Measurements from ENCODE around the gene ISG15. TPM values are rescaled to one million over a fixed set of nuclear protein-coding genes. Genes with fewer than 3 reads are reported as not detected.
A peak's percentile ranks its signal among the peaks of the same experiment; 100 is the strongest.

Gene ISG15
- total and polyA plus RNA-seq, 9 of the 15 experiments (the other 6 are each of a cell fraction or from before 2014, with no cell fraction given) = 0.40 to 58.3 (median 12.2) TPM

DNA sequence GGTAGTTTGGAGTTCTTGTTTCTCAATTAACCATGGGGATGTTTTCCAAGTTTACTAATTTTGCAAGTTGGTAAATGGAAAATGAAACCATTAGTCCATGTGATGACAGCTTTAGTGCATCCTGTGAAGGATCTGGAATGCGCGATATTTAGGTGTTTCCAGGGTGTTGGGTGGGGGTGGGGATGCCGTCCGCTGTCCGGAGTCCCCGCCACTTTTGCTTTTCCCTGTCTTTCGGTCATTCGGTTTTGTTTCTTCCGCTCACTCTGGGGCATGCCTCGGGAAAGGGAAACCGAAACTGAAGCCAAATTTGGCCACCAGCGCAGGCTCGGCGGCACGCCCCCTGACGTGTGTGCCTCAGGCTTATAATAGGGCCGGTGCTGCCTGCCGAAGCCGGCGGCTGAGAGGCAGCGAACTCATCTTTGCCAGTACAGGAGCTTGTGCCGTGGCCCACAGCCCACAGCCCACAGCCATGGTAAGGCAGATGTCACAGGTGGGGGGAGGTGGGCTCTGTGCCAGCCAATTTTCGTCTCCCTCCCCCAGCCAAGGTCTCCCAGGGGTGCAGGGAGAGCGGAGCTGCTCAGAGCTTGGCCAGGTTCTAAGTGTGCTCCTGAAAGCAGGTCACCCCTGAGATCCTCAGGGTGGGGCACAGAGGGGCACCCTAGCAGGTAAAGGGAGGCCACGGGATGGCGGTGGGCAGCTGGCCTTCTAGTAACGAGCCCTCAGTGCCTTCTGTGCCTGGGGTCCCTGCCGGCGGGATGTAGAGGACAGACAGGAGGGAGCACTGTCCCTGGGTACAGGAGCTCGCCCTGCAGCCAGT is at the start of gene ISG15 (continued):
- TF ChIP-seq, protein P1, sequence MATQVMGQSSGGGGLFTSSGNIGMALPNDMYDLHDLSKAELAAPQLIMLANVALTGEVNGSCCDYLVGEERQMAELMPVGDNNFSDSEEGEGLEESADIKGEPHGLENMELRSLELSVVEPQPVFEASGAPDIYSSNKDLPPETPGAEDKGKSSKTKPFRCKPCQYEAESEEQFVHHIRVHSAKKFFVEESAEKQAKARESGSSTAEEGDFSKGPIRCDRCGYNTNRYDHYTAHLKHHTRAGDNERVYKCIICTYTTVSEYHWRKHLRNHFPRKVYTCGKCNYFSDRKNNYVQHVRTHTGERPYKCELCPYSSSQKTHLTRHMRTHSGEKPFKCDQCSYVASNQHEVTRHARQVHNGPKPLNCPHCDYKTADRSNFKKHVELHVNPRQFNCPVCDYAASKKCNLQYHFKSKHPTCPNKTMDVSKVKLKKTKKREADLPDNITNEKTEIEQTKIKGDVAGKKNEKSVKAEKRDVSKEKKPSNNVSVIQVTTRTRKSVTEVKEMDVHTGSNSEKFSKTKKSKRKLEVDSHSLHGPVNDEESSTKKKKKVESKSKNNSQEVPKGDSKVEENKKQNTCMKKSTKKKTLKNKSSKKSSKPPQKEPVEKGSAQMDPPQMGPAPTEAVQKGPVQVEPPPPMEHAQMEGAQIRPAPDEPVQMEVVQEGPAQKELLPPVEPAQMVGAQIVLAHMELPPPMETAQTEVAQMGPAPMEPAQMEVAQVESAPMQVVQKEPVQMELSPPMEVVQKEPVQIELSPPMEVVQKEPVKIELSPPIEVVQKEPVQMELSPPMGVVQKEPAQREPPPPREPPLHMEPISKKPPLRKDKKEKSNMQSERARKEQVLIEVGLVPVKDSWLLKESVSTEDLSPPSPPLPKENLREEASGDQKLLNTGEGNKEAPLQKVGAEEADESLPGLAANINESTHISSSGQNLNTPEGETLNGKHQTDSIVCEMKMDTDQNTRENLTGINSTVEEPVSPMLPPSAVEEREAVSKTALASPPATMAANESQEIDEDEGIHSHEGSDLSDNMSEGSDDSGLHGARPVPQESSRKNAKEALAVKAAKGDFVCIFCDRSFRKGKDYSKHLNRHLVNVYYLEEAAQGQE (IDR thresholded peaks at IDR 0.05; ENCODE audit: borderline replicate concordance) = no peak
- TF ChIP-seq, protein P1 (CRISPR knock-in tag; IDR thresholded peaks at IDR 0.05; ENCODE audit: low read depth) = no peak
- TF ChIP-seq SLC30A9 (CRISPR knock-in tag; IDR thresholded peaks at IDR 0.05) (no peak), GABPB2 (CRISPR knock-in tag; conservative IDR thresholded peaks at IDR 0.05) (no peak), SUPT5H (IDR thresholded peaks at IDR 0.05) (peak; percentile 68), ZNF551 (CRISPR knock-in tag; IDR thresholded peaks at IDR 0.05) (no peak)
- TF ChIP-seq, protein P2, sequence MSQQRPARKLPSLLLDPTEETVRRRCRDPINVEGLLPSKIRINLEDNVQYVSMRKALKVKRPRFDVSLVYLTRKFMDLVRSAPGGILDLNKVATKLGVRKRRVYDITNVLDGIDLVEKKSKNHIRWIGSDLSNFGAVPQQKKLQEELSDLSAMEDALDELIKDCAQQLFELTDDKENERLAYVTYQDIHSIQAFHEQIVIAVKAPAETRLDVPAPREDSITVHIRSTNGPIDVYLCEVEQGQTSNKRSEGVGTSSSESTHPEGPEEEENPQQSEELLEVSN (IDR thresholded peaks at IDR 0.05; ENCODE audit: borderline replicate concordance in 1 of 2, extremely low read depth in 1 of 2, insufficient read depth in 1 of 2, insufficient read length in 1 of 2, low read depth in 1 of 2, low read length in 1 of 2, poor library complexity in 1 of 2, severe bottlenecking in 1 of 2) = peak in 1 of 2 experiments; percentile 48
- TF ChIP-seq, protein P3, sequence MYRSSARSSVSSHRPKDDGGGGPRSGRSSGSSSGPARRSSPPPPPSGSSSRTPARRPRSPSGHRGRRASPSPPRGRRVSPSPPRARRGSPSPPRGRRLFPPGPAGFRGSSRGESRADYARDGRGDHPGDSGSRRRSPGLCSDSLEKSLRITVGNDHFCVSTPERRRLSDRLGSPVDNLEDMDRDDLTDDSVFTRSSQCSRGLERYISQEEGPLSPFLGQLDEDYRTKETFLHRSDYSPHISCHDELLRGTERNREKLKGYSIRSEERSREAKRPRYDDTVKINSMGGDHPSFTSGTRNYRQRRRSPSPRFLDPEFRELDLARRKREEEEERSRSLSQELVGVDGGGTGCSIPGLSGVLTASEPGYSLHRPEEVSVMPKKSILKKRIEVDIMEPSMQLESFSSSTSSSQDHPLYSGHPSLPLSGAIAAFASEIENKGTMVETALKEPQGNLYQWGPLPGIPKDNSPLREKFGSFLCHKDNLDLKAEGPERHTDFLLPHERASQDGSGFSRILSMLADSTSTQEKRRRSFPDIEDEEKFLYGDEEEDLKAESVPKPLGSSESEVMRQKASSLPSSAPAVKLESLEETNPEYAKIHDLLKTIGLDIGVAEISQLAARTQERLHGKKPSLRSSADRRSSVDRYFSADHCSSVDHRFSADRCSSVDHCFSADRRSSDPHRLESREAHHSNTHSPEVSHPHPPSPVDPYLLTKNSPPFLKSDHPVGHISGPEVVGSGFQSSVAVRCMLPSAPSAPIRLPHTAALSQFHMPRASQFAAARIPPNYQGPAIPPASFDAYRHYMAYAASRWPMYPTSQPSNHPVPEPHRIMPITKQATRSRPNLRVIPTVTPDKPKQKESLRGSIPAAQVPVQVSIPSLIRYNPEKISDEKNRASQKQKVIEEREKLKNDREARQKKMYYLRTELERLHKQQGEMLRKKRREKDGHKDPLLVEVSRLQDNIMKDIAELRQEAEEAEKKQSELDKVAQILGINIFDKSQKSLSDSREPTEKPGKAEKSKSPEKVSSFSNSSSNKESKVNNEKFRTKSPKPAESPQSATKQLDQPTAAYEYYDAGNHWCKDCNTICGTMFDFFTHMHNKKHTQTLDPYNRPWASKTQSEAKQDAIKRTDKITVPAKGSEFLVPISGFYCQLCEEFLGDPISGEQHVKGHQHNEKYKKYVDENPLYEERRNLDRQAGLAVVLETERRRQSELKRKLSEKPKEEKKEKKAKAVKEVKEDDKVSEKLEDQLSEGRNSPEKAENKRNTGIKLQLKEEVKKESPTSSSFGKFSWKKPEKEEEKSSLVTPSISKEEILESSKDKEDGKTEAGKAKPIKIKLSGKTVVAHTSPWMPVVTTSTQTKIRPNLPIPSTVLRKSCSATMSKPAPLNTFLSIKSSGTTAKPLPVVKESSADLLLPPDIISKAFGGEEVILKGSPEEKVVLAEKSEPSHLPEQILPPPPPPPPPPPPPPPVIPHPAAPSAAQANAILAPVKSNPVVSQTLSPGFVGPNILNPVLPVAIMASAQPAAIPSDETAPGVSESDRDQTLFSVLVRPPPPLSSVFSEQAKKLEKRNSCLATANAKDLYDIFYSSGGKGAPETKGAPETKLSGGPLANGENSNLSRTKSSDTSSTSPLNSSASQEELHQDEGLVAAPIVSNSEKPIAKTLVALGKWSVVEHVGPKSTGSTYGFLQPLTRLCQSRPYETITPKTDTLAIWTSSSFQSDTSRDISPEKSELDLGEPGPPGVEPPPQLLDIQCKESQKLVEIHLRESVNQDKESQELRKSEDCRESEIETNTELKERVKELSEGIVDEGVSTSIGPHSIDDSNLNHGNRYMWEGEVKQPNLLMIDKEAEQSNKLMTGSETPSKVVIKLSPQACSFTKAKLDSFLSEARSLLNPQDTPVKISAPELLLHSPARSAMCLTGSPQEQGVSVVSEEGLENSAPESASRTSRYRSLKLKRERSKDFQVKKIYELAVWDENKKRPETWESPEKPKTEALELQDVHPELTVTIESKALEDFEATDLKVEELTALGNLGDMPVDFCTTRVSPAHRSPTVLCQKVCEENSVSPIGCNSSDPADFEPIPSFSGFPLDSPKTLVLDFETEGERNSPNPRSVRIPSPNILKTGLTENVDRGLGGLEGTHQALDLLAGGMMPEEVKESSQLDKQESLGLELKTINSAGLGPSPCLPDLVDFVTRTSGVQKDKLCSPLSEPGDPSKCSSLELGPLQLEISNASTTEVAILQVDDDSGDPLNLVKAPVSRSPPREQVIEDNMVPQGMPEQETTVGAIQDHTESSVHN (IDR thresholded peaks at IDR 0.05; ENCODE audit: borderline replicate concordance in 1 of 2, low read depth in 1 of 2) = peak in 1 of 2 experiments; percentile 97; a peak in 2 of 4 replicates
